Measurements from ENCODE around the gene TIAM2. TPM values are rescaled to one million over a fixed set of nuclear protein-coding genes. Genes with fewer than 3 reads are reported as not detected.

Gene TIAM2
- total and polyA plus RNA-seq, 7 experiments from 2014 or later = 0.66 to 11.6 (median 6.0) TPM

DNA sequence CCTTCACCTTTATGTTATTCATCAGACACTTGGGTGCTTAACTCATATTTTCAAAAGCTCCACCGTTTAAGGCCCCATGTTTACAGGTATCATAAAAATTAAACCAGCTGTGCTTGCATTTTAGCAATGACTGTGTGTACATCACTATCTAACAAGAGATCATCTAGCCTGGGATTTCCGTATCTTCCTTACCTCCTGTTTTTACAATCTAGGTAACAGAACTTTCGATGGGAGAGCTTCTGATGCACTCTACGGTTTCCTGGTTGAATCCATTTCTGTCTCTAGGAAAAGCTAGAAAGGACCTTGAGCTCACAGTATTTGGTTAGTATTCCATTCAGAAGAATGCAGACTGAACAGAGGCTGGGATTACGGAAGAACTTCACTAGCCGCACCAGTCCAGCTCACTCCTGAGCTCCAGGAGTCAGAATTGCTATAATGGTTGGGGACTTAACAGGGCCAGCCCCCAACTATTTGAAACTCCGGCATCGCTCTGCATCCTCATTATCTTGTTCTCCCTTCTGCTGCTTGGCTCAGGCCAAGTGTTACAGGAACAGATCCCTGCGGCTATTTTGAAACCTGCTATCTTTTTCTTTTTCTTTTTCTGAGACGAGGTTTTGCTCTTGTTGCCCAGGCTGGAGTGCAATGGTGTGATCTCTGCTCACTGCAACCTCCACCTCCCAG, 255.7 kb downstream of the TIAM2 start:
- Mint-ChIP-seq H3K4me1 (peaks cover 0 to 3% (median 0%) of the 10 kb centered on the region in 7 donors), H3K4me3 (no peak overlapping the region), H3K27ac (peak overlapping the region in 2 of 9 donors; percentile 5 to 44), H3K27me3 (no peaks in the 10 kb centered on the region), H3K36me3 (peaks cover 4 to 53% (median 5%) of the 10 kb centered on the region in 5 donors), H3K9me3 (no peaks in the 10 kb centered on the region)
- Histone ChIP-seq H3K36me3 (ENCODE audit: control insufficient read depth in 2 of 3, insufficient read depth in 3 of 3, low read length in 3 of 3) (peaks cover 0 to 32% (median 0%) of the 10 kb centered on the region in 3 experiments), H3K27ac (ENCODE audit: low read depth, low read length) (no peak overlapping the region), H3K27me3 (ENCODE audit: control insufficient read depth in 2 of 2, insufficient read depth in 2 of 2, low read length in 2 of 2) (no peaks in the 10 kb centered on the region), H3K4me3 (ENCODE audit: low read length) (no peak overlapping the region), H3K4me1 (ENCODE audit: control insufficient read depth in 2 of 2, insufficient read depth in 2 of 2, low read length in 2 of 2) (no peaks in the 10 kb centered on the region), H3K9me3 (ENCODE audit: control insufficient read depth in 2 of 3, low read length in 3 of 3) (no peaks in the 10 kb centered on the region)
- CTCF ChIA-PET = interaction anchor here (0.6 to 1.1 kb wide), 3 partner anchors 12 to 577 kb away, joined by 3 read pairs; no protein-coding TSS in a partner anchor
- POLR2A ChIA-PET = no interaction called here
- DNase-seq (no peak), ATAC-seq (no peak)
- intact Hi-C loops (cut with micrococcal nuclease) = loop anchor here in 1 of 2 donors (5.0 kb wide), 1 partner anchor 324 kb away; no protein-coding TSS in a partner anchor

DNA sequence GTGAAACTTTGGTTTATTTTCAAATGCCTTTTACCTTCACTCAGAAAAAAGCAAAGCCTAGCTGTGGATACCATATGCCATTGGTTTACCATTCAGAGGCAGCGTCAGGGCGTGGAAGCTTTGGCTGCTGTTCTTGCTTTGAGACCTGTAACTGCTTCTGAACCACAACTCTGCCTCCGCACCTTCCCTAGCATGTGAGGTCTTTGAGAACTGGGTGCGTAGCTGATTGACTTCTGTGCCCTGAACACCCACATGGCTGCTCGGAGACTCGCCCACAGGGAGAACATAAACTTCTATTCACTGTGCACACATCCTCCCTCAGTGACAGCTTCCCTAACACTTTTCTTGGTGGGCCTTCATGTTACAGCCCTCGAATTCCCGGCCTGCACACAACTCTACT, 257.5 kb downstream of the TIAM2 start:
- Mint-ChIP-seq H3K4me3 (no peak overlapping the region), H3K27me3 (no peaks in the 10 kb centered on the region), H3K9me3 (no peaks in the 10 kb centered on the region), H3K36me3 (peaks cover 4 to 60% (median 9%) of the 10 kb centered on the region in 5 donors), H3K27ac (peak overlapping the region in 2 of 9 donors; percentile 15 to 44), H3K4me1 (peaks cover 0 to 3% (median 0%) of the 10 kb centered on the region in 7 donors)
- CTCF ChIA-PET = no interaction called here
- no peaks in the 10 kb centered on the region for H3K4me1 ChIP-seq (ENCODE audit: control insufficient read depth in 2 of 2, insufficient read depth in 2 of 2, low read length in 2 of 2)
- no peak overlapping the region for H3K27ac ChIP-seq (ENCODE audit: low read depth, low read length)
- intact Hi-C loops (cut with micrococcal nuclease) = loop anchor here in 1 of 2 donors (5.0 kb wide), 1 partner anchor 325 kb away; no protein-coding TSS in a partner anchor
- peaks cover 0 to 48% (median 0%) of the 10 kb centered on the region in 3 experiments for H3K36me3 ChIP-seq (ENCODE audit: control insufficient read depth in 2 of 3, insufficient read depth in 3 of 3, low read length in 3 of 3)
- H3K4me3 ChIP-seq (ENCODE audit: low read length) = no peak overlapping the region
- H3K9me3 ChIP-seq (ENCODE audit: control insufficient read depth in 2 of 3, low read length in 3 of 3) = no peaks in the 10 kb centered on the region
- ATAC-seq = no peak
- H3K27me3 ChIP-seq (ENCODE audit: control insufficient read depth in 2 of 2, insufficient read depth in 2 of 2, low read length in 2 of 2) = no peaks in the 10 kb centered on the region
- no peak for DNase-seq
- POLR2A ChIA-PET = interaction anchor here (0.6 kb wide), 1 partner anchor 1081 kb away, joined by 3 read pairs; no protein-coding TSS in a partner anchor

DNA sequence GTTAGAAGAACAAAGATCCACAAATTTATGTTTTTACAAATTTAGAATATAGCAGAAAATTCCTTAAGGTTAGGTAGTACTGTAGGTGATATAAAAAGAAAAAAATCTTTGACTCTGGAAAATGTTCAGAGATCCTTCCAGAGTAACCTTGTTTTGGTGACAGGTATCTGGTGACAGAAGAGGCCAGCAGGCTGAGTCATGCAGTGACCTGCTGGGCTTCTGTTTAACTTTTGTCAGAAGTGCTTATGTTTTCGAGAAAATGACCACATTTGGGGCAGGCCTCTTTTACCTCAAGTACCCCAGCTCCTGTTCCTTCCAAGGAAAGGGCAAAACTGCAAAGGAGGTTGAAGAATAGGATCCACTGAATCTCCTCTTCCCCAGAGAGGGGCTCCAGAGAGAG, 258.2 kb downstream of the TIAM2 start:
- Mint-ChIP-seq H3K36me3 (peaks cover 4 to 60% (median 12%) of the 10 kb centered on the region in 5 donors), H3K9me3 (no peaks in the 10 kb centered on the region), H3K27me3 (no peaks in the 10 kb centered on the region), H3K4me3 (no peak overlapping the region), H3K4me1 (peaks cover 0 to 3% (median 0%) of the 10 kb centered on the region in 7 donors), H3K27ac (peak overlapping the region in 5 of 9 donors; percentile 15 to 63 (median 35))
- ChIA-PET CTCF (no interaction called here), POLR2A (no interaction called here)
- ATAC-seq (no peak), DNase-seq (no peak)
- H3K27ac ChIP-seq (ENCODE audit: low read depth, low read length) = no peak overlapping the region
- peaks cover 0 to 55% (median 0%) of the 10 kb centered on the region in 3 experiments for H3K36me3 ChIP-seq (ENCODE audit: control insufficient read depth in 2 of 3, insufficient read depth in 3 of 3, low read length in 3 of 3)
- no peak overlapping the region for H3K4me3 ChIP-seq (ENCODE audit: low read length)
- no peaks in the 10 kb centered on the region for H3K9me3 ChIP-seq (ENCODE audit: control insufficient read depth in 2 of 3, low read length in 3 of 3)
- intact Hi-C loops (cut with micrococcal nuclease) = loop anchor here in 1 of 2 donors (5.0 kb wide), 1 partner anchor 326 kb away; no protein-coding TSS in a partner anchor
- H3K27me3 ChIP-seq (ENCODE audit: control insufficient read depth in 2 of 2, insufficient read depth in 2 of 2, low read length in 2 of 2) = no peaks in the 10 kb centered on the region
- no peaks in the 10 kb centered on the region for H3K4me1 ChIP-seq (ENCODE audit: control insufficient read depth in 2 of 2, insufficient read depth in 2 of 2, low read length in 2 of 2)

DNA sequence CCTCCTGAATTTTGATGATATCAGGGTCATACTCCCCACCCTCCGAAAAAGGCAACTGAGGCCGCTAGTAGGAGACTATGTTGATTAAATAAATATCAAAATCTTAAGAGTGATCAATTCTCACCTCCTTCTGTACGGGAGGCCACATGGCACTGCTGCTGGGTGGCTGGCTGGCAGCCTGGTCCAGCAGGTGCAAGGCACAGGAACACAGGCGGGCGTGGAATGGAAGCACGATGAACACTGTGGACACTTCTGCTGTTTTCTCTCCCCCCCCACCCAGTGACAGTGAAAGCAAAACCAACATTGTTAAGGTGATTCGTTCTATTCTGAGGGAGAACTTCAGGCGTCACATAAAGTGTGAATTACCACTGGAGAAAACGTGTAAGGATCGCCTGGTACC, 259.0 kb downstream of the TIAM2 start:
- H3K36me3 ChIP-seq (ENCODE audit: control insufficient read depth in 2 of 3, insufficient read depth in 3 of 3, low read length in 3 of 3) = peaks cover 0 to 63% (median 4%) of the 10 kb centered on the region in 3 experiments
- ATAC-seq = no peak
- peaks cover 4 to 56% (median 12%) of the 10 kb centered on the region in 5 donors for H3K36me3 Mint-ChIP-seq

DNA sequence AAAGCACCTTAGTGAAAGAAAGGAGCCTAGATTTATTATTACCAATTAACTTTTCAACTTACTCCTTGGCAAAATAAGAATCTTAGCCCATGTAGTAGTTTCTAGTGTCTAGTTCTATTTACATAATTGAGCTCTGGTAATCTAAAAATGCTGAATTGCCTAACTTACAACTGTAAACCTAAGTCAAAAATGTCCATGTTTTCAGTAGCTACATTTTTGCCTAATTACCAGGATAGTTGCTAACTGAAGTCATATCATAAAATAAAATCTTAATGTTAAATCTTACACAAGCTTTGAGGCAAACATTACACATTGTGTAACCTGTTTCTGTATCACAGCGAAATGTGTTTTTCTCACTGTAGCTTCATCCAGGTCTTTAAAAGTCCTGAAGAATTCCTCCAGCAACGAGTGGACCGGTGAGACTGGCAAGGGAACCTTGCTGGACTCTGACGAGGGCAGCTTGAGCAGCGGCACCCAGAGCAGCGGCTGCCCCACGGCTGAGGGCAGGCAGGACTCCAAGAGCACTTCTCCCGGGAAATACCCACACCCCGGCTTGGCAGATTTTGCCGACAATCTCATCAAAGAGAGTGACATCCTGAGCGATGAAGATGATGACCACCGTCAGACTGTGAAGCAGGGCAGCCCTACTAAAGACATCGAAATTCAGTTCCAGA, 261.1 kb downstream of the TIAM2 start:
- Histone ChIP-seq H3K9me3 (ENCODE audit: control insufficient read depth in 2 of 3, low read length in 3 of 3) (no peaks in the 10 kb centered on the region), H3K4me3 (ENCODE audit: low read length) (no peak overlapping the region), H3K36me3 (ENCODE audit: control insufficient read depth in 2 of 3, insufficient read depth in 3 of 3, low read length in 3 of 3) (peaks cover 0 to 81% (median 5%) of the 10 kb centered on the region in 3 experiments), H3K4me1 (ENCODE audit: control insufficient read depth in 2 of 2, insufficient read depth in 2 of 2, low read length in 2 of 2) (no peaks in the 10 kb centered on the region), H3K27me3 (ENCODE audit: control insufficient read depth in 2 of 2, insufficient read depth in 2 of 2, low read length in 2 of 2) (no peaks in the 10 kb centered on the region), H3K27ac (ENCODE audit: low read depth, low read length) (no peak overlapping the region)
- peaks cover 0 to 4% (median 0%) of the 10 kb centered on the region in 7 donors for H3K4me1 Mint-ChIP-seq
- intact Hi-C loops (cut with micrococcal nuclease) = no loop called here
- CTCF ChIA-PET = no interaction called here
- POLR2A ChIA-PET = no interaction called here
- peaks cover 5 to 59% (median 12%) of the 10 kb centered on the region in 5 donors for H3K36me3 Mint-ChIP-seq
- no peaks in the 10 kb centered on the region for H3K27me3 Mint-ChIP-seq
- no peak overlapping the region for H3K4me3 Mint-ChIP-seq
- no peaks in the 10 kb centered on the region for H3K9me3 Mint-ChIP-seq
- ATAC-seq (no peak), DNase-seq (no peak)
- peak overlapping the region in 1 of 9 donors; percentile 56 for H3K27ac Mint-ChIP-seq

More for the DNA sequence above, 259.0 kb downstream of the TIAM2 start:
- H3K4me3 ChIP-seq (ENCODE audit: low read length) = no peak overlapping the region
- H3K4me1 ChIP-seq (ENCODE audit: control insufficient read depth in 2 of 2, insufficient read depth in 2 of 2, low read length in 2 of 2) = no peaks in the 10 kb centered on the region
- CTCF ChIA-PET = no interaction called here
- no peaks in the 10 kb centered on the region for H3K27me3 ChIP-seq (ENCODE audit: control insufficient read depth in 2 of 2, insufficient read depth in 2 of 2, low read length in 2 of 2)
- no peak overlapping the region for H3K4me3 Mint-ChIP-seq
- no peaks in the 10 kb centered on the region for H3K9me3 ChIP-seq (ENCODE audit: control insufficient read depth in 2 of 3, low read length in 3 of 3)
- no peak overlapping the region for H3K27ac ChIP-seq (ENCODE audit: low read depth, low read length)
- H3K27me3 Mint-ChIP-seq = no peaks in the 10 kb centered on the region
- no peaks in the 10 kb centered on the region for H3K9me3 Mint-ChIP-seq
- POLR2A ChIA-PET = no interaction called here
- peaks cover 0 to 3% (median 0%) of the 10 kb centered on the region in 7 donors for H3K4me1 Mint-ChIP-seq
- no peak overlapping the region for H3K27ac Mint-ChIP-seq
- DNase-seq = no peak
- intact Hi-C loops (cut with micrococcal nuclease) = loop anchor here in 1 of 2 donors (5.0 kb wide), 1 partner anchor 327 kb away; no protein-coding TSS in a partner anchor

DNA sequence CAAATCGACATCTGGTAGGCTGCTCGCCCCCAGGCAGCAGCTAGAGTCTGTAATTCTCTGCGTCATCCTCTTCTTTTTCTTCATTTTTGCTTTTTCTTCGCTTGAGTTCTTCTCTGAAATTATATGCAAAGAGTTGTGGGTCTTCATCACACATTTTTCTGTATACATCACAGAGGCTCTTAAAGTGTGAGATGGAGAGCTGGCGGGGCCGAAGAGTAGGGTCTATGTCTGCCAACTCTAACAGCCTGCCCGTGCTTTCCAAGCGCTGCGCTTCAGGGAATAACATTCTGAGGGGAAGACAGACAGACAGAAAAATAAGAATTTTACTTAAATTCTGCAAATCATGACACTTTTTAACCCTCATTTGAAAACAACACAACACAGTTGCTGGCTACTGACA, 262.7 kb downstream of the TIAM2 start:
- no peak for ATAC-seq
- H3K36me3 ChIP-seq (ENCODE audit: control insufficient read depth in 2 of 3, insufficient read depth in 3 of 3, low read length in 3 of 3) = peaks cover 0 to 78% (median 5%) of the 10 kb centered on the region in 3 experiments
- CTCF ChIA-PET = no interaction called here

More for the DNA sequence above, 262.7 kb downstream of the TIAM2 start:
- DNase-seq = no peak
- Histone ChIP-seq H3K4me1 (ENCODE audit: control insufficient read depth in 2 of 2, insufficient read depth in 2 of 2, low read length in 2 of 2) (no peaks in the 10 kb centered on the region), H3K9me3 (ENCODE audit: control insufficient read depth in 2 of 3, low read length in 3 of 3) (no peaks in the 10 kb centered on the region), H3K27me3 (ENCODE audit: control insufficient read depth in 2 of 2, insufficient read depth in 2 of 2, low read length in 2 of 2) (no peaks in the 10 kb centered on the region), H3K4me3 (ENCODE audit: low read length) (no peak overlapping the region), H3K27ac (ENCODE audit: low read depth, low read length) (no peak overlapping the region)
- POLR2A ChIA-PET = no interaction called here
- Mint-ChIP-seq H3K4me3 (no peak overlapping the region), H3K27ac (peak overlapping the region in 1 of 9 donors; percentile 22), H3K27me3 (no peaks in the 10 kb centered on the region), H3K9me3 (no peaks in the 10 kb centered on the region), H3K4me1 (peaks cover 0 to 9% (median 0%) of the 10 kb centered on the region in 7 donors), H3K36me3 (peaks cover 7 to 66% (median 12%) of the 10 kb centered on the region in 5 donors)
- intact Hi-C loops (cut with micrococcal nuclease) = no loop called here
